ELR (cell line): Measurements from ENCODE around the gene ACTR1B.
"Not testable (repeated sequence)": the region's sequence is repeated elsewhere in the genome, so short reads cannot be mapped to it uniquely, and the experiment has no call there.

Source experiments
- DNase-seq: peaks from one replicate; pipeline ENCODE4 v3.0.0-alpha.2; 2015; ENCODE audit warnings: low read depth

Gene ACTR1B

GRCh38 chr2:97688062-97688827 lies 24.4 kb upstream of the ACTR1B start:
- DNase-seq: peak; percentile 30

- DNase-seq: not testable (repeated sequence)
Measured at GRCh38 chr2:97687235-97687634, 23.4 kb upstream of the ACTR1B start.

- no peak for DNase-seq
Measured at GRCh38 chr2:97678298-97678697, 14.5 kb upstream of the ACTR1B start.

GRCh38 chr2:97677480-97677879 lies 13.6 kb upstream of the ACTR1B start:
- no peak for DNase-seq

- no peak for DNase-seq
Measured at GRCh38 chr2:97676620-97677019, 12.8 kb upstream of the ACTR1B start.

GRCh38 chr2:97675430-97676113 lies 11.7 kb upstream of the ACTR1B start:
- no peak for DNase-seq

GRCh38 chr2:97673915-97674283 lies 10.1 kb upstream of the ACTR1B start:
- DNase-seq: no peak

- DNase-seq: peak; percentile 15
Measured at GRCh38 chr2:97673182-97673914, 9.5 kb upstream of the ACTR1B start.

GRCh38 chr2:97672606-97673140 lies 8.8 kb upstream of the ACTR1B start:
- DNase-seq: not testable (repeated sequence)

- DNase-seq: no peak
Measured at GRCh38 chr2:97671526-97671925, 7.7 kb upstream of the ACTR1B start.

GRCh38 chr2:97670471-97670870 lies 6.6 kb upstream of the ACTR1B start:
- no peak for DNase-seq

- no peak for DNase-seq
Measured at GRCh38 chr2:97669448-97669847, 5.6 kb upstream of the ACTR1B start, which contains the start of gene C2orf92. TSS of gene C2orf92 (plus strand) at chr2:97669713. CDS start at chr2:97669789, 76 bp downstream.

- peak; percentile 51 for DNase-seq
Measured at GRCh38 chr2:97664636-97664970, 759 bp upstream of the ACTR1B start.

GRCh38 chr2:97663626-97663961 lies 250 bp downstream of the ACTR1B start:
- no peak for DNase-seq

- peak; percentile 96 for DNase-seq
Measured at GRCh38 chr2:97662895-97663625, 784 bp downstream of the ACTR1B start.

GRCh38 chr2:97662386-97662894 lies 1.4 kb downstream of the ACTR1B start:
- no peak for DNase-seq

- DNase-seq: no peak
Measured at GRCh38 chr2:97661927-97662326, 1.9 kb downstream of the ACTR1B start.

- DNase-seq: peak; percentile 37
Measured at GRCh38 chr2:97660775-97661389, 3.0 kb downstream of the ACTR1B start.

GRCh38 chr2:97660044-97660774 lies 3.6 kb downstream of the ACTR1B start:
- DNase-seq: no peak

GRCh38 chr2:97659256-97660043 lies 4.4 kb downstream of the ACTR1B start:
- no peak for DNase-seq
